ENCODE measurements around the gene PJA1. TPM values are rescaled to one million over a fixed set of nuclear protein-coding genes. Genes with fewer than 3 reads are reported as not detected.

PJA1 gene
- total RNA-seq, 2 experiments from 2014 or later, result 15.4 to 19.5 TPM

- Mint-ChIP-seq H3K27ac (no peak overlapping the region), H3K4me3 (no peak overlapping the region), H3K27me3 (peaks cover 12% of the 10 kb centered on the region), H3K9me3 (no peaks in the 10 kb centered on the region), H3K36me3 (ENCODE audit: low read depth) (no peaks in the 10 kb centered on the region), H3K4me1 (no peaks in the 10 kb centered on the region)
- DNase-seq, result no peak
- ChIA-PET CTCF (no interaction called here), POLR2A (no interaction called here)
Measured at GRCh38 chrX:69128588-69128987, 36.7 kb downstream of the PJA1 start.

GRCh38 chrX:69127466-69127865, 37.8 kb downstream of the PJA1 start:
- no peaks in the 10 kb centered on the region for H3K4me1 Mint-ChIP-seq
- H3K27me3 Mint-ChIP-seq, result peaks cover 9% of the 10 kb centered on the region
- no peak overlapping the region for H3K27ac Mint-ChIP-seq
- H3K4me3 Mint-ChIP-seq, result no peak overlapping the region
- no peaks in the 10 kb centered on the region for H3K36me3 Mint-ChIP-seq (ENCODE audit: low read depth)
- CTCF ChIA-PET, result no interaction called here
- H3K9me3 Mint-ChIP-seq, result no peaks in the 10 kb centered on the region
- no peak for DNase-seq
- POLR2A ChIA-PET, result no interaction called here

GRCh38 chrX:69126642-69127041, 38.6 kb downstream of the PJA1 start:
- no peaks in the 10 kb centered on the region for H3K36me3 Mint-ChIP-seq (ENCODE audit: low read depth)
- CTCF ChIA-PET, result no interaction called here
- POLR2A ChIA-PET, result no interaction called here
- H3K4me3 Mint-ChIP-seq, result no peak overlapping the region
- H3K27me3 Mint-ChIP-seq, result peaks cover 9% of the 10 kb centered on the region
- no peak overlapping the region for H3K27ac Mint-ChIP-seq
- H3K9me3 Mint-ChIP-seq, result no peaks in the 10 kb centered on the region
- DNase-seq, result no peak
- H3K4me1 Mint-ChIP-seq, result no peaks in the 10 kb centered on the region

- no peaks in the 10 kb centered on the region for H3K4me1 Mint-ChIP-seq
- H3K27ac Mint-ChIP-seq, result no peak overlapping the region
- no peaks in the 10 kb centered on the region for H3K9me3 Mint-ChIP-seq
- ChIA-PET POLR2A (no interaction called here), CTCF (no interaction called here)
- H3K36me3 Mint-ChIP-seq (ENCODE audit: low read depth), result no peaks in the 10 kb centered on the region
- H3K4me3 Mint-ChIP-seq, result no peak overlapping the region
- DNase-seq, result no peak
- H3K27me3 Mint-ChIP-seq, result peaks cover 9% of the 10 kb centered on the region
Measured at GRCh38 chrX:69125094-69125493, 40.2 kb downstream of the PJA1 start.

- Mint-ChIP-seq H3K9me3 (no peaks in the 10 kb centered on the region), H3K27me3 (peaks cover 9% of the 10 kb centered on the region), H3K36me3 (ENCODE audit: low read depth) (no peaks in the 10 kb centered on the region), H3K27ac (no peak overlapping the region), H3K4me1 (no peaks in the 10 kb centered on the region), H3K4me3 (no peak overlapping the region)
- ChIA-PET POLR2A (no interaction called here), CTCF (interaction anchor here (0.7 kb wide), 1 partner anchor 264 kb away, joined by 3 read pairs; no protein-coding TSS in a partner anchor)
- no peak for DNase-seq
Measured at GRCh38 chrX:69124108-69124507, 41.1 kb downstream of the PJA1 start.

GRCh38 chrX:69123481-69123880, 41.8 kb downstream of the PJA1 start:
- ChIA-PET POLR2A (no interaction called here), CTCF (no interaction called here)
- H3K36me3 Mint-ChIP-seq (ENCODE audit: low read depth), result no peaks in the 10 kb centered on the region

GRCh38 chrX:69121321-69122000, 43.8 kb downstream of the PJA1 start:
- no peak overlapping the region for H3K4me3 Mint-ChIP-seq
- no peaks in the 10 kb centered on the region for H3K9me3 Mint-ChIP-seq
- H3K4me1 Mint-ChIP-seq, result no peaks in the 10 kb centered on the region
- no peak for DNase-seq
- no peak overlapping the region for H3K27ac Mint-ChIP-seq
- H3K36me3 Mint-ChIP-seq (ENCODE audit: low read depth), result no peaks in the 10 kb centered on the region
- H3K27me3 Mint-ChIP-seq, result no peaks in the 10 kb centered on the region
- POLR2A ChIA-PET, result no interaction called here
- CTCF ChIA-PET, result no interaction called here

More at GRCh38 chrX:69123481-69123880, 41.8 kb downstream of the PJA1 start:
- no peak for DNase-seq
- Mint-ChIP-seq H3K4me3 (no peak overlapping the region), H3K9me3 (no peaks in the 10 kb centered on the region), H3K27ac (no peak overlapping the region), H3K4me1 (no peaks in the 10 kb centered on the region), H3K27me3 (peaks cover 9% of the 10 kb centered on the region)

- Mint-ChIP-seq H3K4me1 (no peaks in the 10 kb centered on the region), H3K36me3 (ENCODE audit: low read depth) (no peaks in the 10 kb centered on the region), H3K27me3 (no peaks in the 10 kb centered on the region), H3K27ac (no peak overlapping the region), H3K9me3 (no peaks in the 10 kb centered on the region), H3K4me3 (no peak overlapping the region)
- ChIA-PET POLR2A (no interaction called here), CTCF (no interaction called here)
- DNase-seq, result no peak
Measured at GRCh38 chrX:69120476-69120875, 44.8 kb downstream of the PJA1 start.

- Mint-ChIP-seq H3K36me3 (ENCODE audit: low read depth) (no peaks in the 10 kb centered on the region), H3K4me3 (no peak overlapping the region), H3K4me1 (no peaks in the 10 kb centered on the region), H3K27me3 (no peaks in the 10 kb centered on the region), H3K9me3 (no peaks in the 10 kb centered on the region), H3K27ac (no peak overlapping the region)
- ChIA-PET CTCF (no interaction called here), POLR2A (no interaction called here)
- DNase-seq, result no peak
Measured at GRCh38 chrX:69119122-69119521, 46.1 kb downstream of the PJA1 start.

GRCh38 chrX:69117876-69118526, 47.3 kb downstream of the PJA1 start:
- POLR2A ChIA-PET, result no interaction called here
- CTCF ChIA-PET, result no interaction called here
- no peaks in the 10 kb centered on the region for H3K36me3 Mint-ChIP-seq (ENCODE audit: low read depth)
- H3K27ac Mint-ChIP-seq, result no peak overlapping the region
- no peak for DNase-seq
- no peaks in the 10 kb centered on the region for H3K27me3 Mint-ChIP-seq
- no peak overlapping the region for H3K4me3 Mint-ChIP-seq
- no peaks in the 10 kb centered on the region for H3K9me3 Mint-ChIP-seq
- H3K4me1 Mint-ChIP-seq, result no peaks in the 10 kb centered on the region

- DNase-seq, result no peak
- CTCF ChIA-PET, result no interaction called here
Measured at GRCh38 chrX:69116077-69116476, 49.2 kb downstream of the PJA1 start.

GRCh38 chrX:69113723-69114122, 51.5 kb downstream of the PJA1 start:
- no peak overlapping the region for H3K4me3 Mint-ChIP-seq
- POLR2A ChIA-PET, result no interaction called here
- no peaks in the 10 kb centered on the region for H3K9me3 Mint-ChIP-seq
- H3K36me3 Mint-ChIP-seq (ENCODE audit: low read depth), result no peaks in the 10 kb centered on the region
- CTCF ChIA-PET, result no interaction called here
- H3K27ac Mint-ChIP-seq, result no peak overlapping the region
- no peaks in the 10 kb centered on the region for H3K4me1 Mint-ChIP-seq
- no peak for DNase-seq
- no peaks in the 10 kb centered on the region for H3K27me3 Mint-ChIP-seq

More at GRCh38 chrX:69116077-69116476, 49.2 kb downstream of the PJA1 start:
- Mint-ChIP-seq H3K27me3 (no peaks in the 10 kb centered on the region), H3K36me3 (ENCODE audit: low read depth) (no peaks in the 10 kb centered on the region), H3K9me3 (no peaks in the 10 kb centered on the region), H3K4me3 (no peak overlapping the region), H3K4me1 (no peaks in the 10 kb centered on the region), H3K27ac (no peak overlapping the region)
- POLR2A ChIA-PET, result no interaction called here
